NCI-H2081 treated with DMSO at 0.1 percent for 48 hours (cell line): ENCODE results near the gene HECA.
"Not testable (repeated sequence)": the region's sequence is repeated elsewhere in the genome, so short reads cannot be mapped to it uniquely, and the experiment has no call there.

ENCODE experiments used
- DNase-seq: peaks from one replicate; lab custom pipeline; 2025; lab: John Stamatoyannopoulos, UW

The HECA gene, protein sequence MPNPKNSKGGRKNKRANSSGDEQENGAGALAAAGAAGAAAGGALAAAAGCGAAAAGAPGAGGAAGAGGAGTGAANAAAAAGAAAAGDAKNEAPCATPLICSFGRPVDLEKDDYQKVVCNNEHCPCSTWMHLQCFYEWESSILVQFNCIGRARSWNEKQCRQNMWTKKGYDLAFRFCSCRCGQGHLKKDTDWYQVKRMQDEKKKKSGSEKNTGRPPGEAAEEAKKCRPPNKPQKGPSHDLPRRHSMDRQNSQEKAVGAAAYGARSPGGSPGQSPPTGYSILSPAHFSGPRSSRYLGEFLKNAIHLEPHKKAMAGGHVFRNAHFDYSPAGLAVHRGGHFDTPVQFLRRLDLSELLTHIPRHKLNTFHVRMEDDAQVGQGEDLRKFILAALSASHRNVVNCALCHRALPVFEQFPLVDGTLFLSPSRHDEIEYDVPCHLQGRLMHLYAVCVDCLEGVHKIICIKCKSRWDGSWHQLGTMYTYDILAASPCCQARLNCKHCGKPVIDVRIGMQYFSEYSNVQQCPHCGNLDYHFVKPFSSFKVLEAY

GRCh38 chr6:139134817-139135577 is at the start of gene HECA:
Gene HECA, plus strand, starts transcription at chr6:139135080. Its CDS starts 317 bp downstream, at chr6:139135397.
- peak; percentile 28 for DNase-seq

DNA sequence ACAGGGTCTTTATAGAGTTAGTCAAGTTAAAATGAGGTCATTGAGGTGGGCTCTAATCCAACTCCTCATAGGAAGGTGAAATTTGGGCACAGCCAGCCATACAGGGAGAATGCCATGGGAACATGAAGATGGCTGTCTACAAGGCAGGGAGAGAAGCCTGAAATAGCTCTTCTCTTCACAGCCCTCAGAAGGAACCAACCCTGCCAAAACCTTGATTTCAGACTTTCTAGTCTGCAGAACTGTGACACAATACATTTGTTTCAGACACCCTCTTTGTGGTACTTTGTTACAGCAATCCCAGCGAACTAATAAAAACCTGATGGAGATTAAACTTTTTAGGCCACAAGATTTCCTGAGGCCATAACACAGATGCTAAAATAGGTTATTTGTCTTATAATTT is 43.1 kb upstream of the HECA start:
- no peak for DNase-seq

GRCh38 chr6:139099984-139100383 is 34.9 kb upstream of the HECA start:
- DNase-seq, result no peak

DNA sequence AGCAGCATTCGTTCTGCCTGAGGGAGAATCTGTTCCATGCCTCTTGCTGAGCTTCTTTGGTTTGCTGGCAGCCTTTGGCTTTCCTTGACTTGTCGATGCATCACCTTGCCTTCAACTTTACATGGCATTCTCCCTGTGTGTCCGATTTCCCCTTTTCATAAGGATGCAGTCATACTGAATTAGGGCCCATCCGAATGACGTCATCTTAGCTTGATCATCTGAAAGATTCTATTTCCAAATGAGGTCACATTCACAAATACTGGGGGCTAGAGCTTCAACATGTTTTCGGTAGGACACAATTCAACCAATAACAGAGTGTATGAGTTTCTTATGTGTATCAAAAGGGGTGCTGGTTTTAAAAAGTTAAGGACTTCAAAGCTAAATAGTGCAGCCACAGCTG is 27.8 kb upstream of the HECA start:
- no peak for DNase-seq

DNA sequence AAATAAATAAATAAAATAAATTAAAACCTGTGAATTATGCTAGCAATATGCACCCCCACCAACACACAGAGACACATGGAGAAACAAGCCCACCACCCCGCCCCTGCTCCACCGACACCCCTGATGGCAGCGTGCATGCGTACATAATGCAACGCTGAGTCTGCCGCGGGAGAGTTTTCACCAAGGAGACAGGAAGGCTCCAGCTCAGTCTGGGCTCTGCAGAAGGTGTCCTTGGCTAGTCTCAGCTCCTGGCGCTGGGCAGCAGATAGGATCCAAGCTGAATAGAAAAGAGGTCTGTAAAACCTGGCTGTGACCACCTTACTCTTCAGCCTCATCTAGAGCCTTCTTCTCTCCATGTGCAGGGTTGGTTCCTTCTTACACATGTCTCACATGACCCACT is 26.5 kb upstream of the HECA start:
- no peak for DNase-seq

- no peak for DNase-seq
Measured at GRCh38 chr6:139109558-139109957, 25.3 kb upstream of the HECA start.

DNA sequence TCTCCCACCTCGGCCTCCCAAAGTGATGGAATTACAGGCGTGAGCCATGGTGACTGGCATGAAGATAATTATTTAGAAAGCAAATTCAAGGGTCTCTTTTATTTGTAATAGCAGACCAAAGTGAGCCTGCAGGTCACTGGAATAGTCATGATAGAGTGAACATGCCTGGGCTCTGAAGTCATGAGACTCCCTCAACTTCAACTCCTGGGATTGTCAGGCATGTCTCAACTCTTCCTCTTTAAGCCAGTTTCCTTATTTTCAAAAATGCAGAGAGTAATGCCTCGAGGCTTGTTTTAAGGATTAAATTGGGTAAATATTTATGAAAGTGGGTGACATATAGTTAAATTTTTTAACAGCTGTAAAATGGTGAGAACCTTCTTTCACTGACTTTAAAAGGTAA is 22.7 kb upstream of the HECA start:
- no peak for DNase-seq

GRCh38 chr6:139112561-139112960 is 22.3 kb upstream of the HECA start:
- DNase-seq, result no peak

DNA sequence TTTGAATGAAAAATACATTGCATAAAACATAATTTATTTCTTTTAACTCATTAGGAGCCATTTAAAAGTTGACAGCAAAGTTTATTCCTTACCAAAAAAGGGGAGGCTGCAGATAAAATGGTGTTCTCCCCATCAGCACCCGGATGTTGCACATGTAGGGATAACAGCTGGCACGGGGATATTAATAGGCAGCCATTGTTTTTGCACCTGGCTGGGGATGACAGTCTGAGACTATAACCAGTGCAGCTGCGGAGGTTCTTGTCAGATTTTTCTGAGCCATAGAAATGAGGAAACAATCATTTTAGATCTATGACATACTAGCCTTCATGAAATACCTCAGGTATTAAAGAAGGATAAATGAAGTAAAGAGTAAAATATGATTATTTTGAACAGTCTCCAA is 20.1 kb upstream of the HECA start:
- DNase-seq, result peak; percentile 94

DNA sequence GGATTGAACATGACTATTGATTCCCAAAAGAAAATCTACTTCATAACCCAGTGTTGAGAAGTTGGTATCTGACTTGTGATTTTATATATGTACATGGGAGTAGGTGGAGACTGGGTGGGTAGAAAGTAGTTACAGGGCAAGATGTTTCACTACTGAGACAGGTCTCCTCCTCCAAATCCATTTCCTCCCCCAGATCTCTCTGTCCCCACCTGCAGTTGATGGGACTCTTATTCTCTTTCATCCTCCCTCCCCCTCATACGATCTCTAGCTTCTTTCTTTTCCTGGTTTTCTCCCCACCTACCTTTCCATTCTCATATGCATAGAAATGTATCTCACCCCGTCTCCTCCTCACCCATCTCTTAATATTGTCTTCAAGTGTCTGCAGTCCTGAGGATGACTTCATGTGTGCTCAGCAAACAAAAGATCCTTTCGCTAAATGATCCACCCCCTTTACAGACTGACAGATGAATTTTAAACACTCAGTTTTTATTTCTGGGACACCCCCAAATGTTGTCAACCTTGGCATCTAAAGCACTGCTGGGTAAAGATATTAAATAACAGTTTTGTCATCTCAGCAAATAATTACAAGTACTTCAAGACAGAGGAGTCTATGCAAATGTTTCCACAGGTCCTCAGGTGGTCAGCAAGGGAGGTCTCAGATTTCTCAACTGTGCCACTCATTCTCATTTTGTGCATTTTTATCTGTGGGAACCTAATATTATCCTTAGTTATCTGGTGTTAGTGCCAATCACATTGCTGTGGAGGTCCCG is 18.7 kb upstream of the HECA start:
- DNase-seq, result no peak

DNA sequence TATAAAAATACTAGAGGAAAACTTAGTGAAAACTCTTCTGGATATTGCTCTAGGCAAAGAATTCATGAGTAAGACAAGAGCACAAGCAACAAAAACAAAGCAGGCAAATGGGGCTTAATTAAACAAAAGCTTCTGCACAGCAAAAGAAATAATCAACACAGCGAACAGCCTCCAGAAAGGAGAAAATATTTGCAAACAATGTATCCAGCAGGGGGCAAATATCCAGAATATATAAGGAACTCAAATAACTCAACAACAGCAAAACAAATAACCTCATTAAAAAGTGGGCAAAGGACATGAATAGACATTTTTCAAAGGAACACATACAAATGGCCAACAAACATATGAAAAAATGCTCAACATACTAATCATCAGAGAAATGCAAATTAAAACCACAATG is 17.1 kb upstream of the HECA start:
- DNase-seq, result no peak

- no peak for DNase-seq
Measured at GRCh38 chr6:139119552-139119951, 15.3 kb upstream of the HECA start.

DNA sequence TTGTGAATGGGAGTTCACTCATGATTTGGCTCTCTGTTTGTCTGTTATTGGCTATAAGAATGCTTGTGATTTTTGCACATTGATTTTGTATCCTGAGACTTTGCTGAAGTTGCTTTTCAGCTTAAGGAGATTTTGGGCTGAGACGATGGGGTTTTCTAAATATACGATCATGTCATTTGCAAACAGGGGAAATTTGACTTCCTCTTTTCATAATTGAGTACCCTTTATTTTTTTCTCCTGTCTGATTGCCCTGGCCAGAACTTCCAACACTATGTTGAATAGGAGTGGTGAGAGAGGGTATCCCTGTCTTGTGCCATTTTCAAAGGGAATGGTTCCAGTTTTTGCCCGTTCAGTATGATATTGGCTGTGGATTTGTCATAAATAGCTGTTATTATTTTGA is 12.1 kb upstream of the HECA start:
- DNase-seq, result not testable (repeated sequence)

- DNase-seq, result no peak
Measured at GRCh38 chr6:139124887-139125672, 9.8 kb upstream of the HECA start.

GRCh38 chr6:139126255-139126654 is 8.6 kb upstream of the HECA start:
- DNase-seq, result no peak

DNA sequence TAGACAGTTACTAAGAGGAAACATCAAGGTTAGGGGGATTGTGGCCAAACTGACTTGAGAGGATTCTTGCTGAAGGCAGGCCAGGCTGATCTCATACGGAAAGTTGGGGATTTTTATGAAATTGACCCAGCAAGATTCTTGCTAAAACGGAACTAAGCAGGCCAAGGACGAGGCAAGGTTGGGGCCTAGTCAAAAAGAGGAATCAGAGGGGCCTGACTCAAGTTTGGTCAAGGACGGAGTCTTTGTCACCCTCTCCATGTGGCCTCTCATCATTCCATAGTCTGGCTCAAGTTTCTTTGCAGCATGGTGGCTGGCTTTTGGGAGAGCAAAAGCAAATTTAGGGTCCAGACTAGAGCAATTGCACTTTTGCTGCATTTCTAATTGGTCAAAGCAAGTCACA is 7.9 kb upstream of the HECA start:
- DNase-seq, result no peak

DNA sequence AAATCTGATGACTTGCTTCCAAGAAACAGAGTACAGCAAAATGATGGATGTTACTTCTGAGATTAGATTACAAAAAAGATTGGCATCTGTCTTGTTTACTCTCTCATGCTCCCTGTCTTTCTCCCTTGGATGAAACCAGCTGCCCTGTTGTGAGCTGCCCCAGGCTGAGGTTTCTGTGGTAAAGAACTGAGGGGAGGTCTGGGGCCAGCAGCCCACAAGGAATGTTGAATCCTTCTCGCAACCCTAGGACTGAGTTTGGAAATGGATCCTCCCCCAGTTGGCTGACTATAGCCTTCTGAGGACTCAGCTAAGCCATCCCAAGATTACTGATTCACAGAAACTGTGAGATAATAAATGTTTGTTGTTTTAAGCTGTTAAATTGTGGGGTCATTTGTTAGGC is 5.6 kb upstream of the HECA start:
- no peak for DNase-seq

- DNase-seq, result no peak
Measured at GRCh38 chr6:139131736-139132280, 3.1 kb upstream of the HECA start.

DNA sequence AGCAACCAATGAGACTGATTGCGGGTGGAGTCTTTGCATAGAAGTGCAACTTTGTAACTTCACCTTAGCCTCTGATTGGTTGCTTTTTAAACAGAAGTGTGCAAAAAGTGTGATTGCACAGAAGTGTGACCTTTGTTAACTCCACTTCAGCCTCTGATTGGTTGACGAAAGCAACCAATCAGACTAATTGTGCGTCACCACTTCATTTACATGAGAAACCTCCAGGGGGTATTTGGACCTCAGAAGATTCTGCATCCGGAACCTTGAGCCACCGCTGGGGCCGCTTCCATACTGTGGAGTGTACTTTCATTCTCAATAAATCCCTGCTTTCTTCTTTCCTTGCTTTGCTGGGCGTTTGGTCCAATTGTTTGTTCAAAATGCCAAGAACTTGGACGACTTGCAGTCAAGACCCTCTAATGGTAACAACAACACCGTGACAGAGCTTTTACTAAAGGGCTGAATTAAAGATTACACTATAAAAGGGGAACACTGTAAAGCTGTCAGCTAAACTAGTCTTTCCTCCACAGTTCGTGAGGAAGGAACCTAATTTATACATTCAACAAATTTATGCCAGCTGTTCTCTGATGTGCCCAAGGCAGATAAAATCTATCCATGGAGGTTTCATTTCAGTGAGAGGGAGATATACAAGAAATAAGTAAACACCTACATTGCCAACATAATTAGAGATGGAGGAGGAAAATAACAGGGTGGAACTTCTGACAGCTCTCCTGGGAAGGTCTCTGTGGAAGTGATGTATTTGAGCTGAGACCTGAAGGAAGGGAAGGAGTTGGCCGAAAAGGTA is 1.4 kb upstream of the HECA start:
- DNase-seq, result no peak

DNA sequence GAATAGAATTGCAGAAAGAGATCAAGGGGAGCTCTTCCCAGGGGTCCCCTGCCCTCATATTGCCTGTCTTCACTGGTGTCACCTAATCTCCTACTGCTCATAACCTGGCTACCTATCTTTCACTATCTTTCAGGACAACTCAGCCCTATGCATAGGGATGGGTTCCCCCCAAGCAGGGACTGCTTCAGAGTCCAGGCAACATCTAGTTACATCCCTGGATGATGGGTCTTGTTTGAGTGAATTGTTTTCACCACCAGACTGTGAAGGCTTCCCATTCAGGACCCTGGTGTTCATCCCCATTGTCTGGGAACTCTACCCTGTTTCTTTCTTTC is 850 bp upstream of the HECA start:
- DNase-seq, result no peak
